Stimulated activated CD4-positive, alpha-beta T cell treated with anti-CD3 and anti-CD28 coated beads, Interleukin-4, amount 100 ng/mL, for 24 hours (primary cell): ENCODE results near the gene PPT1.
"Not testable (repeated sequence)": the region's sequence is repeated elsewhere in the genome, so short reads cannot be mapped to it uniquely, and the experiment has no call there.

ENCODE experiments used
- DNase-seq: peaks from one replicate; pipeline ENCODE4 v3.0.0-alpha.2; 2020

Gene PPT1

GRCh38 chr1:40053138-40053887 is 43.7 kb downstream of the PPT1 start:
- DNase-seq = no peak

DNA sequence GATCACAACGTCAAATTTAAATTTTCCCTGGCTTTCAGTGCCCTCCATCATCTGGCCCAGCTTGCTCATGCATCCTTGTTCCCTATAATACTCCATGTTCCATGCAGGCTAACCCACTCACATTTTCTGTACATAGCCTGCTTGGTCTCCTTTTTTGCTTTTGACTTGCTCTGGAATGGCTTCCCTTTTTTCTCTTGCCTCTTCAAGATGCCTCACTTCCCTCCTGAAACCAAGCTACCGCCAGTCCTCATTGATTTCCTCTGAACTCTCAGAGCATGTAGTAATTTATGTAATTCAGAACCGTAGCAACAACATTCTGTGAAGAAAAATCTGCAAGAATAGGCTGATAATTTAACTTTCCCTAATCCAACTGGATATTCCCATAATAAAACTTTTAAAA is 46.2 kb downstream of the PPT1 start:
- no peak for DNase-seq

DNA sequence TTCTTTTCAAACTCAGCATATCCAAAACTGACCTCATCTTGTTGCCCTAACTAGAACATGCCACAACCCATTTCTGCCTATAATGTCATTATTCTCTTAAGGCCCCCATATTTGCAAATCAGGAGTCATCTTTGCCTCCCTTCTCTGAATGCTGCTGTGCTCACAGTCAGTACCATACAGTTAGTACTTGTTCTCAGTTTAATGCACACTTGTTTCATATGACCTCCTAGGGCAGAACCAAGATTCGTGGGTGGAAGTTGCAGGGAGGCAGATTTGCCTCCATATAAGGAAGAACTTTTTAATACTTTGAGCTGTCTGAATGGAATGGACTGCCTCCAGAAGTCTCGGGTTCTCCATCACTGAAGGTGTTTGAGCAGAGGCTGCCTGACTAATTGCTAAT is 47.3 kb downstream of the PPT1 start:
- DNase-seq = peak; percentile 27

GRCh38 chr1:40047769-40048168 is 49.3 kb downstream of the PPT1 start:
- DNase-seq = no peak

DNA sequence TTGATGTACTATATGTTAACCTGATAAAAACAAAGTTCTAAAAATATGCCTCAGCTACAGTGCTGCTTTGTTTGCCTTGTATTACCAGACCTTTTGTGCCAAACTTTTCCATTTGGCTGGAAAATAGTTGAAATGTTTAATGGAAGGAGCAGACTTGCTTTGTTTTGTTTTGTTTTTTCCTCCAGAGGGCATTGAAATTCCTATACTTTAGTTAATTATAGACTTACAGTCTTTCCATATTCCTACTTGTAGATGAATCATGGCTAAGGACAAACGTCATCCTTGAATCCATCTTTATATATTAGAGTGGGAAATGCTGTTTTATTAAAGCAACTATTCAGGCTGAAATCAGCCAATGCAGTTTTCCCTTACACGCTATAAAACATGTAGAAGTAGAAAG is 49.8 kb downstream of the PPT1 start:
- DNase-seq = no peak

DNA sequence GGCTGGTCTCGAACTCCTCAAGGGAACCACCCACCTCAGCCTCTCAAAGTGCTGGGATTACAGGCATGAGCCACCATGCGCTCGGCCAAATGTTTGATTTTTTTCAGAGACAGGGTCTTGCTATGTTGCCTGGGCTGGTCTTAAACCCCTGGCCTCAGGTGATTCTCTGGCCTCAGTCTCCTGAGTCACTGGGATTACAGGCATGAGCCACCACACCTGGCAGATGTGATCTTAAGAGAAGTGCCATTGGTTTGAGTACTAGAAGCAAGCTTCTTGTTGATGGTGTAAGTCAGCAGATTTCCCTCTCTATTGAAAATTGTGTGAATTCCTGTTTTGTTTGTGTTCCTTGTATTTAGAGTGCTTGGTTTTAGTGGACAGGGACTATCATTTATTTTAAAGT is 51.3 kb downstream of the PPT1 start:
- DNase-seq = no peak

DNA sequence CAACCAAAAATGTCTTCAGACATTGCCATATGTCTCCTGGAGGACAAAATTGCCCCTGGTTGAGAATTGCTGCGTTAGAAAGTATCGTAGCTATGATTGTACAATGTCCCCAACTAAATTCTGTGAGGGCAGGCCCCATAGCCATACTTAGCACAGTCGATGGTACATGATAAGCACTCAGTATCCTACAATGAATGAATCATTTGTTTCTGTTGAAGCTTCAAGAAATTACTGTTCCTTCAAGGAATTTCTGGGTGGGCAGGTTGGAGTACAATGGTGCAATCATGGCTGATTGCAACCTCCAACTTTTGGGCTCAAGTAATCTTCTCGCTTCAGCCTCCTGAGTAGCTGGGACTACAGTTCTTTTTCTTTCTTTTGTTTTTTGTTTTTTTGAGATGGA is 51.9 kb downstream of the PPT1 start:
- DNase-seq = no peak

GRCh38 chr1:40044110-40044509 is 52.9 kb downstream of the PPT1 start:
- no peak for DNase-seq

GRCh38 chr1:40042341-40042740 is 54.7 kb downstream of the PPT1 start:
- DNase-seq = no peak

- DNase-seq = no peak
Measured at GRCh38 chr1:40041466-40041838, 55.6 kb downstream of the PPT1 start.

- peak; percentile 100 for DNase-seq
Measured at GRCh38 chr1:40040511-40041465, 56.3 kb downstream of the PPT1 start, which contains the start of gene CAP1. TSS of gene CAP1 (plus strand) at chr1:40040729. CDS start at chr1:40059347, 18,618 bp downstream.

- peak; percentile 70 for DNase-seq
Measured at GRCh38 chr1:40039757-40040510, 57.1 kb downstream of the PPT1 start.

DNA sequence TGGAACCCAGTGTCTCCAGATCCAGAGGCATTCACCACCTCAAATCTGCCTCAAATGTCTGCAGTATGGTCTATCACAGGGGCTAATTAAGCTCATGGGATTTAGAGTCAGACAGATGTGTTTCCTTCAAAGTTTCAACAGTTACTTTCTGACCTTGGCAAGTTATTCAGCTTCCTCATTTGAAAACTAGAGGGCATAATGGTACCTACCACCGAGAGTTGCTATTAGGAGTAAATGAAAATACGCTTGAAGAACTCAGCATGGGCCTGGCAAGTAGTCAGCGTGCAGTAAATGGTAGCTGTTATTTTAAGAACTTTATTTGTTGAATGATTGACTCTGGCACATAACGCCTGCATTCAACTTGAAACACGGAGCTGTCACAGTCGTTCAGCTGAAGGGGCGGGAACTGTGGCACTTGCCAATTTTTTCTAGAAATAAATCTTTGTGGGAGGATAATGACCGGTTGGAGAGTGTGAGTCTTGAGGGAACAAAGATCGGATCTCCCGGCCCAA is 57.8 kb downstream of the PPT1 start:
- no peak for DNase-seq

- no peak for DNase-seq
Measured at GRCh38 chr1:40038697-40039096, 58.4 kb downstream of the PPT1 start.

- not testable (repeated sequence) for DNase-seq
Measured at GRCh38 chr1:40037254-40037653, 59.8 kb downstream of the PPT1 start.

- DNase-seq = no peak
Measured at GRCh38 chr1:40036574-40036973, 60.5 kb downstream of the PPT1 start.

- DNase-seq = no peak
Measured at GRCh38 chr1:40034869-40035268, 62.2 kb downstream of the PPT1 start.

DNA sequence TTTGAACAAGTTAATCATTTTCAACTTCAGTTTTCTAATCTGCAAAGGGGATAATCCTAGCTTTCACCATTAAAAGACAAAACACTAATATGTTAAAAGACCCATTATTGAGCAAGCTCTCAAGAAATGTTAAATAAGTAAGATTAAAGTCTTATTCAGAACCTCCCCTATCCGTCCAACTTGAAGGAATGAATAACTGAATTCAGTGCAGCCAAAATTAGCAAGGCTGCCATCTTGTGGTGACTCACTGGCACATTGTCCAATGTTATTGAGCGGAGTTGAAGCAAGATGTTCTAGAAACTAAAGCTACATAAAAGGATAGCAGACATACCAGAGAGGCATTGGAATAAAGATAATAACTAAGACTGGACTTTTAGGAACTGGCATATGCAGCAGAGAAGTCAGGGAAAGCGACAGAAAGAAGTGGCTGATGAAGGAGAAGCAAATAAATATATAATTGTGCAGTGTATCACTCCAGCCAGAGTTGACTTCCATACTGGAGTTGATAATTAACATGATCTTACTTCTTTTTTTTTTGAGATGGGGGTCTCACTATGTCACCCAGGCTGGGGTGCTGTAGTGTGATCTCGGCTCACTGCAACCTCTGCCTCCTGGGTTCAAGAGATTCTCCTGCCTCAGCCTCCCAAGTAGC is 64.7 kb downstream of the PPT1 start:
- DNase-seq = peak; percentile 53

DNA sequence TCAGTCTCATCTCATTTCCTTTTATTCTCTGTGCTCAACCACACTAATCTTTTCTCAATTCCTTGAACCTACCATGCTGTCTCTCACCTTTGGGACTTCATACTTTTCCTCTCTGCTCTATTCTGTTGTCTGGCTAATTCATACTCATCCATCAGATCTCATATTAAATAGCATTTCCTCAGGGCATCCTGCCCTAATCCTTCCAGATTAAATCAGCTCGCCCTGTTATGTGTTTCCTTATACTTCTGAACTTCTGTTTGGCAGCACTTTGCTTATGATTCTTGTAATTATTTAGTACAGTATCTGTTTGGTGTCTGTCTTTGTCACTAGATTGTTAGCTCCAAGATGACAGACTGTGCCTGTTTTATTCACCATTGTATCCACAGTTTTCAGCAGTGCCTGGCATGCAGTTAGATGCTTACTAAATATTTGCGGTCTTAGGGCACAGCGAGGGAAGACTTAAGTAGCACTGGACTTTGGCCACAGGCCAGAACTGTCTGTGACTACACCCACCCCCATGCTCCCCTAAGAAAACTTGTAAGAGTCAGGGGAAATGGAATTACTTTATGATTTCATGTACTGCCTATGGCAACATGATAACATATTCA is 66.4 kb downstream of the PPT1 start:
- DNase-seq = no peak

DNA sequence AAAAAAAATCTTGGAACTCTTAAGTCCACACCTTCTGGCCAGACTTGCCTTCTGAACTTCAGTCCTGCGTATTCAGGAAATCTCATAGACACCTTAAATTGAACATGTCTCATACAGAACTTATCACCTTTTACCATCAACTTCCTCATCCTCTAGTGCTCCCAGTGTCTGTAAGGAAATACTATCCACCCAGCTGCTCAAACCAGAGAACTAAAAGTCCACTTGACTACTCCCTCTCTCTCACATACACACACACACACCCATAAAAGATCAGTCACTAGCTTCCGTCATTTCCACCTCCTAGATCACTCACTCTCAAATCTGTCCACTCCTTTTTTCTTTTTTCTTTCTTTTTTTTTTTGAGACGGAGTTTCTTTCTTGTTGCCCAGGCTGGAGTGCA is 67.4 kb downstream of the PPT1 start:
- DNase-seq = no peak

GRCh38 chr1:40027647-40028046 is 69.4 kb downstream of the PPT1 start:
- no peak for DNase-seq

DNA sequence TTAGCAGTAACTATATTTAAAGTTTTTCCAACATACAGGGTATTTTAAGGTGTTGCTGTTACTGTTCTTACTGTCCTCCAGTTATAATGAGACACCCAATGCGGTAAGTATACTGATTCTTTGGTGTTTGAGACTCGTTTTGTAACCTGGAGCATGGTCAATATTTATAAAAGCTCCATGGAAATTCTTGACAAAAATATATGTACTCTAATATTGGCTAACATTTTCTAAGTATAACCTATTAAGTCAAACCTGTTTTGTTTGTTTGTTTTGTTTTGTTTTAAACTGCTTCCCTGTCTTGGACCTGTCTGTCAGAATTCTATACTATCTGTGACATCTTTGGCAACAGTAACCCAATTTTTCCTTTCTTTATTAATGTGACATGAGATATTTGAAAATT is 72.4 kb downstream of the PPT1 start:
- no peak for DNase-seq
